ENCODE results near the gene RALGAPA2.

The RALGAPA2 gene

GRCh38 chr20:20527661-20528060 is 184.8 kb downstream of the RALGAPA2 start:
- DNase-seq, result no peak

- no peak for DNase-seq
Observed at GRCh38 chr20:20525756-20526155, 186.7 kb downstream of the RALGAPA2 start.

DNA sequence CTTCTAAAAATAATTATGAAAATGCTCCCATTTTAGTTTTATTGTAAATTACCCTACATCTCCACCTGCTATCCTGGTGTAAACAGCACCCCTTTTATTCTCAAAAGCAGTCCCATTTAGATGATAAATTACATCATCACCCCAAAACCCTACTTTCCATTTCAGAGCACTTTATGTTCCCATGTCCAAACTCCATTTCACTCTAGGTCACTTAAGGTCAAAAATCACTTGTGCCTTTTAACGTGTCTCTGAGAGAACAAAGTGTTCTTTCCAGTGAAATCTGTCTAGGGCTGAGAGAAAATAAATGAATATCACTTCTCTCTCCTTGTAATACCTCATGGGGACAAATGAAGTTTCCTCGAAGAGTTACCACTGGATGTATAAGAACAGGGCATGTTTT is 187.2 kb downstream of the RALGAPA2 start:
- DNase-seq, result no peak

- DNase-seq, result no peak
Observed at GRCh38 chr20:20524756-20525155, 187.7 kb downstream of the RALGAPA2 start.

DNA sequence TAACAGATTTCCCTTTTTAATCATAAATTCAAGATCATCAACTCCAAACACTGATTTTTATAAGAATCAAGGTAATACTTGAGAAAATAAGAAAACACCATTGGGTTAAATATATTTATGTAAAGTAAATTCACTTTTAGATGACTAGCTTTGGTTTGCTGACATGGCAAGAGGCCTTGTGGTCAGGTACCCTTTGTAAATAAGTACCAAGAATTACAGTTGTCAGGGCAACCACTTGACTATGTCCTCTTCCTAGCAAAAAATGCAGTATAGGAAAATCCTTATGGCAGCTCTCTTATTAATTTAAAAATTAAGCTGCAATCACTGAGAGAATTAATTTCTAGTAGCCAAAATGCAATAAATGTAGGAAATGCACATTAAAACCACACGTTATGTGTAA is 190.7 kb downstream of the RALGAPA2 start:
- no peak for DNase-seq

DNA sequence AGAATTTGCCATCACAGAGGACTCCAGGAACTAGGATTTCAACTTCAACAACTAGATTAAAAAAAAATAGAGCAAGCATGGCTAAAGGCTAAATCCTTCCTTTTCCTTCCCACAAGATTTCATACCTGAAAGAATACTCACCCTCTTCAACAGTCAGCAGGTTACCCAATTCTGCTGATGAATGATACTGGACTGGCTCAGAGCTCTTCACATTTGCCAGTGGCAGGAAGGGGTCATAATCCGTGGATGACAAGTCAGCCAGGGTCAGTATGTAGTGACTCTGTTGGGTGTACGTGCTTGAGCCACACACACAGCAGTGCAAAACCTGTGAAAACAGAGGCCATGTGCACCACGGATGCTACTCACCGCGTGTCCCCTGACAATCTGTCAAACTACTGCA is 191.7 kb downstream of the RALGAPA2 start:
- DNase-seq, result no peak

DNA sequence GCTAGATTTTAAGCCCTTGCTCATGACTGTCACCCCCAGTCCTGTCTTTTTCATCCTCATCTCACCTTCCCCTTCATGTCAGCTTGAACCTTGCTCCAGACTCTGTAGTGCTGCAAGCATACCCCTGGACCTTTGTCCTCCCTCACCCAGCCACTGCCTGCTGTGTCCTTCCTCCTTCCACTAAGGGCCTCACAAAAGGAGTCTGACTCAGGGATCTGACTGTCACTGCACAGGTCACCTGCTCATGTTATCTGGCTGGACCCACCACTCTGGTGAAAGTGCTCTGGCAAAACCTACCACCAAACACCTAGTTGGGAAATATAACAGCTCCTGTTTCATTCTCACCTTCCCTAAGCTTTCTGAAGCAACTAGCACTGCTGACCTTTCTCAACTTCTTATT is 193.2 kb downstream of the RALGAPA2 start:
- DNase-seq, result no peak

DNA sequence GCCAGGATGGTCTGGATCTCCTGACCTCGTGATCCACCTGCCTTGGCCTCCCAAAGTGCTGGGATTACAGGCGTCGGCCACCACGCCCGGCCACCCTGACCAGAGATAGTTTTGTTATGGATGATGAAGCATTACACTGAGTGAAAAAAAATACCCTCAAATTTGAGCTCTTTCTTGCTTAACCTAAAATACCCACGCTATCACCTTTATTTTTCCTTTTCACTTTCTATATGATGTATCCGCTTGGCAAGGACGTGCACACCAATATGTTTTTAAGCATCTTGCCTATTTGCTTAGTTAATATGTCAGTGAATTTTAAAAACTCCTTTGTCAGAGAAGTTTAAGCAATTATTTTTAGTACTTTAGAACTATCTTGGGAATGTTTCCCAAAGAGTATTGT is 194.2 kb downstream of the RALGAPA2 start:
- no peak for DNase-seq

DNA sequence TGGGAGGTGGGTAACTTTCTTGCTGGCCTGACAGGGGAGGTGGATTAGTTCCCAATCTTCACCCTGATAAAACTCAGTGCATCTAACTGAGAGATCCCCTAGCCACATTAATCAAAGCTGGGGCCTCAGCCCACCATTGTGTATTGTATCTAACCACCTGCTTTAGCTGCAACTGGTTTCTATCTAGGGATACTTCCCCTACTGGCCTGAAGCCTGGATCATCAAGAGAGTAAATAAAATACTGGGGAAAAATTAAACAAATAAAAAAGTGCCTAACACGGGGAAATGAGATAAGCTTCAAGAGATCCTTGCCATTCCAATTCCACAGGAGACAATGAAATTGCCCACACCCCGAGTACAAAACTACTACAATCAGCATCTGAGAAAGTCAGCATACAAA is 195.1 kb downstream of the RALGAPA2 start:
- DNase-seq, result no peak

GRCh38 chr20:20513720-20514119 is 198.7 kb downstream of the RALGAPA2 start:
- DNase-seq, result no peak

GRCh38 chr20:20505554-20505953 is 206.9 kb downstream of the RALGAPA2 start:
- DNase-seq, result no peak

DNA sequence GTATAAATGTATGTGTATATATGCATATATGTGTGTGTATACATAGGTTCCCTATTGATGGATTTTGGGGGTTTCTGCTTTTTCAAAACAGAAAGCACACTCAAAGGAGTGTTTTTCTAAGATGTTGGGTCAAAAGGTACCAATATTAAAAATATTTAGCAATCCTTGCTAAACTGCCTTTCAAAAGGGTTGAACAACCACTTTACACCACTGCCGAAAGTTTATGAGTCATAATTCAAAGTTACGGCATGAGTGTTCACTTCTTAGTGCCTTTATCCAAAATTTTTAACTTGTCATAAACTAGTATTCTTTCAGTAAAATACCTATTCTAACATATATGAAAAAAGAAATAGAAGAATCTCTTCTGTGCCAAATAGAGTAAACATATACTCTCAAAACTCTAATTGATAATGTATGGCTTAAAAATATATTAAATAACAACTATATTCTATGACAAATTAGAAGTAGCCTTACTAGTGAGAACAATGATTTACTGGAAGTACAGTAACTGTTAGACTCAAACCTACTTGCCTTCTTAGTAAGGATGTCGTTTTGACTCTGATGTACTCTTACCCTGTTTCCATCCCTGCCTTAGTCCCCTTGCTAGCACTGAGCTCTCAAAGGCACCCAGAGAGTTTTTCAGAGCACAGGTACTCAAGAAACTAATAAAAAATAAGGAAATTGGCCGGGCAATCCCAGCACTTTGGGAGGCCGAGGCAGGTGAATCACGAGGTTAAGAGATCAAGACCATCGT is 208.5 kb downstream of the RALGAPA2 start:
- DNase-seq, result no peak

DNA sequence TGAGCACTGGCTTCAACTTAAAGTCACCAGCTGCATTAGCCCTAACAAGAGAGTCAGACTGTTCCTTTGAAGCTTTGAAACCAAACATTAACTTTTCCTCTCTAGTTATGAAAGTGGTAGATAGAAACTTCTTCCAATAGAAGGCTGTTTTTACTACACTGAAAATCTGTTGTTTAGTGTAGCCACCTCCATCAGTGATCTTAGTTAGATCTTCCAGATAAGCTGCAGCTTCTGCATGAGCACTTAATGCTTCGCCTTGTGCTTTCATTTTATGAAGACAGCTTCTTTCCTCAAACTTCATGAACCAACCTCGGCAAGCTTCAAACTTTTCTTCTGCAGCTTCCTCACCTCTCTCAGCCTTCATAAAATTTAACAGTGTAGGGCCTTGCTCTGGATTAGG is 211.3 kb downstream of the RALGAPA2 start:
- DNase-seq, result no peak

DNA sequence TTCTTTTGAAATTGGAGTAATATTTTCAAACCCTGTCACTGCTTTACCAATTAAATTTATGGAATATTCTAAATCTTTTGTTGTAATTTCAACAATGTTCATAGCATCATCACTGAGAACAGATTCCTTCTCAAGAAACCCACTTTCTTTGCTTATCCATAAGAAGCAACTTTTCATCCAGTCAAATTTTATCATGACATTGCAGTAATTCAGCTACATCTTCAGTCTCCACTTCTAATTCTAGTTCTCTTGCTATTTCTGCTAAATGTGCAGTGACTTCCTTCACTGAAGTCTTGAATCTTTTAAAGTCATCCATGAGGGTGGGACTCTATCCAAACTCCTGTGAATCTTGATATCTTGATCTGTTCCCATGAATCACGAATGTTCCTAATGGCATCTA is 212.1 kb downstream of the RALGAPA2 start:
- DNase-seq, result no peak

DNA sequence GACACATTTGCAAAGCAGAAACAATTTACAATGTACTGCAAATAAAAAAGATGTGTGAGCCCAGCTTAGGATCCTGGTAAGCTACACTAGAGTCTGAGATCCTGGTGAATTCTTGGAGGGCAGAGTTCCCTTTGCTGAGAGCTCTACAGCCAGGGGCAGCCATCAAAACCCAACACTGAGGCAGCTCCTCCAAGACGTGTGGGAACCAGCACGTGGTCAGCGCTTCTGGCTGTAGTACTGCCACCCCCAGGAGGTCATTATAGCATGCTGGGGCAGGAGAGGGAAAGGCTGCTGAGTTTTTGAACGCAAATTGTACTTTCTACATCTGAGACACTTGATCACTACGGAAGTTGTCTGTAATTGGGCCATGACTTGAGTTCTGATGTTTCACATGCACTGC is 213.0 kb downstream of the RALGAPA2 start:
- DNase-seq, result no peak

GRCh38 chr20:20498076-20498861 is 214.2 kb downstream of the RALGAPA2 start:
- no peak for DNase-seq

- no peak for DNase-seq
Observed at GRCh38 chr20:20497242-20497978, 215.0 kb downstream of the RALGAPA2 start.

- no peak for DNase-seq
Observed at GRCh38 chr20:20495729-20496503, 216.5 kb downstream of the RALGAPA2 start.

DNA sequence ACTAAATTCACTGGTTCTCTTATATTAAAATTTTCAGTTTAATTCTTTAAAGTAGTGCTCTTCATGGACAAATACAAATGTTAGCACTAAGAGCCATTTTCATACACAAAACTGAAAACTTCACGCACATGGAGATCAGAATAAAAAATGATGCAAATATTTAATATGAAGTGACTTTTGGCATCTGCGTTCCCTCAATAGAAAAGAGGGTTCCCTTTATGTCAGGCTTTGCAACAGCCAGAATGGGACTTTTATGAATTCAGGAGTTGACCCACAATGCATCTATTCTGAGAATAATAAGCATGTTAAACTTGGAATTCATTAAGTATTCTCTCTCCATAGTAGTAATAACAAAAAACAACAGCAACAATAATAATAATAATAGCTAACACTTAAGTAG is 218.7 kb downstream of the RALGAPA2 start:
- DNase-seq, result no peak

DNA sequence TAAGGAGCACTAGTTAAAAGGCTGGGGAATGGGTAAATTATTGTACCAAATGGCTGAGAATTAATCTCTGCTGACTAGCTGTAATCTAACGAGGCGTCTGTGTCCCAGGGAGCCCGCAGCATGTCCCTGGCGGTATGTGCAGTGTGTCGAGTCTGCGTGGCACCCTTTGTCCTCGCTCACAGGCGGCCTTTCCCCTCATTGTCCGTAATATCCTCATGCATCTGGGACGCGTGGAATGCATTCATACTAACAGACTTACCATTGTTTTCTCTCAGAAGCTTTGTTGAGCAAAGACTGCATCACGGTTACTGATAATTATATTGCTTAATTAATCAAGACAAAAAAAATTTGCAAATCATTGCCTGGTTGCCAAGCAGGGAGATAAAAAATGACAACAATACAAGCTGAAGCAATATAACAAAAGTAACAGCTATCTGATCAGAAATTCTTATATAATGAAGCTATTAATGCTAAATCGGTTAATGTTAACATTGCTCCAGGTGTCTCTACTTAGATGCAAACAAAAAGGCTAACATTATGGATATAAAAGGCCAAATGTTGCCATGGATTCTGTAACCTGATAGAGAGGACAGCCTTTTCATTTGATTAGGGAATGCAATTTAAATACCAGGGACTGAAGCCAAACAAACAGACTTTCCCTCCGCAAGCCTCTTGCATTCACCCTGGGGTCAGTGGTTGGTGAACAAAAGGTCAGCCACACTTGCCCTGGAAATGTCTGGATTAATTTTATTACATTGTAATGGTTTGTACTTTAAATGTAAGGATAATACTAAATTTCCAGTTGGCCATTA is 219.7 kb downstream of the RALGAPA2 start:
- no peak for DNase-seq

GRCh38 chr20:20491784-20492264 is 220.6 kb downstream of the RALGAPA2 start:
- no peak for DNase-seq

All from NCI-H1436 treated with DMSO at 0.1 percent for 48 hours (cell line).